Measurements from ENCODE around the gene FAM171A1.

GRCh38 chr10:15379078-15379477 is 8.0 kb upstream of the FAM171A1 start:
- TF ChIP-seq CTCF (IDR thresholded peaks at IDR 0.05; ENCODE audit: low read length) (no peak), EZH2 (optimal IDR thresholded peaks at IDR 0.05; ENCODE audit: low read depth, low read length) (no peak), EZH2phosphoT487 (IDR thresholded peaks at IDR 0.05; ENCODE audit: low read length) (no peak)
